ENCODE data around the gene ZNF664. TPM values are rescaled to one million over a fixed set of nuclear protein-coding genes. Genes with fewer than 3 reads are reported as not detected.

The ZNF664 gene
- total RNA-seq, 1 donor from 2014 or later: 25.1 TPM

- Histone ChIP-seq H3K9me3 (ENCODE audit: control insufficient read depth in 3 of 3, low read length in 3 of 3) (no peaks in the 10 kb centered on the region), H3K4me1 (ENCODE audit: control insufficient read depth in 3 of 3, insufficient read depth in 3 of 3, low read length in 3 of 3) (peaks cover 34 to 35% (median 34%) of the 10 kb centered on the region in 3 donors), H3K36me3 (ENCODE audit: control insufficient read depth in 3 of 3, insufficient read depth in 3 of 3, low read length in 3 of 3) (no peaks in the 10 kb centered on the region), H3K4me3 (ENCODE audit: low read length in 3 of 3) (peak overlapping the region; percentile 17 to 50 (median 43)), H3K9ac (ENCODE audit: low read depth in 1 of 3, low read length in 3 of 3) (peak overlapping the region; percentile 33 to 45 (median 34)), H3K27ac (ENCODE audit: low read depth, low read length) (peak overlapping the region; percentile 77), H3K27me3 (ENCODE audit: control insufficient read depth in 3 of 3, insufficient read depth in 3 of 3, low read length in 3 of 3) (no peaks in the 10 kb centered on the region)
Observed at GRCh38 chr12:124027753-124028554, 54.9 kb downstream of the ZNF664 start.

- Histone ChIP-seq H3K4me1 (ENCODE audit: control insufficient read depth in 3 of 3, insufficient read depth in 3 of 3, low read length in 3 of 3) (peaks cover 34 to 35% (median 34%) of the 10 kb centered on the region in 3 donors), H3K27me3 (ENCODE audit: control insufficient read depth in 3 of 3, insufficient read depth in 3 of 3, low read length in 3 of 3) (no peaks in the 10 kb centered on the region), H3K4me3 (ENCODE audit: low read length in 3 of 3) (peak overlapping the region in 2 of 3 donors; percentile 9 to 50), H3K36me3 (ENCODE audit: control insufficient read depth in 3 of 3, insufficient read depth in 3 of 3, low read length in 3 of 3) (no peaks in the 10 kb centered on the region), H3K9ac (ENCODE audit: low read depth in 1 of 3, low read length in 3 of 3) (peak overlapping the region in 1 of 3 donors; percentile 45), H3K9me3 (ENCODE audit: control insufficient read depth in 3 of 3, low read length in 3 of 3) (no peaks in the 10 kb centered on the region), H3K27ac (ENCODE audit: low read depth, low read length) (peak overlapping the region; percentile 77)
Observed at GRCh38 chr12:124028555-124028925, 55.5 kb downstream of the ZNF664 start.

- no peaks in the 10 kb centered on the region for H3K9me3 ChIP-seq (ENCODE audit: control insufficient read depth in 3 of 3, low read length in 3 of 3)
- H3K27me3 ChIP-seq (ENCODE audit: control insufficient read depth in 3 of 3, insufficient read depth in 3 of 3, low read length in 3 of 3): no peaks in the 10 kb centered on the region
- no peak overlapping the region for H3K9ac ChIP-seq (ENCODE audit: low read depth in 1 of 3, low read length in 3 of 3)
- H3K4me1 ChIP-seq (ENCODE audit: control insufficient read depth in 3 of 3, insufficient read depth in 3 of 3, low read length in 3 of 3): peaks cover 34 to 35% (median 34%) of the 10 kb centered on the region in 3 donors
- H3K4me3 ChIP-seq (ENCODE audit: low read length in 3 of 3): no peak overlapping the region
- H3K27ac ChIP-seq (ENCODE audit: low read depth, low read length): no peak overlapping the region
- no peaks in the 10 kb centered on the region for H3K36me3 ChIP-seq (ENCODE audit: control insufficient read depth in 3 of 3, insufficient read depth in 3 of 3, low read length in 3 of 3)
Observed at GRCh38 chr12:124030008-124030407, 57.0 kb downstream of the ZNF664 start.

- H3K27ac ChIP-seq (ENCODE audit: low read depth, low read length): no peak overlapping the region
Observed at GRCh38 chr12:124030510-124030909, 57.5 kb downstream of the ZNF664 start.

GRCh38 chr12:124031058-124031457 lies 58.0 kb downstream of the ZNF664 start:
- peaks cover 33 to 35% (median 34%) of the 10 kb centered on the region in 3 donors for H3K4me1 ChIP-seq (ENCODE audit: control insufficient read depth in 3 of 3, insufficient read depth in 3 of 3, low read length in 3 of 3)
- H3K9me3 ChIP-seq (ENCODE audit: control insufficient read depth in 3 of 3, low read length in 3 of 3): no peaks in the 10 kb centered on the region
- no peak overlapping the region for H3K4me3 ChIP-seq (ENCODE audit: low read length in 3 of 3)
- no peak overlapping the region for H3K9ac ChIP-seq (ENCODE audit: low read depth in 1 of 3, low read length in 3 of 3)
- no peak overlapping the region for H3K27ac ChIP-seq (ENCODE audit: low read depth, low read length)
- H3K27me3 ChIP-seq (ENCODE audit: control insufficient read depth in 3 of 3, insufficient read depth in 3 of 3, low read length in 3 of 3): no peaks in the 10 kb centered on the region
- H3K36me3 ChIP-seq (ENCODE audit: control insufficient read depth in 3 of 3, insufficient read depth in 3 of 3, low read length in 3 of 3): no peaks in the 10 kb centered on the region

More at GRCh38 chr12:124030510-124030909, 57.5 kb downstream of the ZNF664 start:
- H3K27me3 ChIP-seq (ENCODE audit: control insufficient read depth in 3 of 3, insufficient read depth in 3 of 3, low read length in 3 of 3): no peaks in the 10 kb centered on the region
- no peak overlapping the region for H3K9ac ChIP-seq (ENCODE audit: low read depth in 1 of 3, low read length in 3 of 3)
- no peaks in the 10 kb centered on the region for H3K9me3 ChIP-seq (ENCODE audit: control insufficient read depth in 3 of 3, low read length in 3 of 3)
- H3K4me3 ChIP-seq (ENCODE audit: low read length in 3 of 3): no peak overlapping the region
- H3K36me3 ChIP-seq (ENCODE audit: control insufficient read depth in 3 of 3, insufficient read depth in 3 of 3, low read length in 3 of 3): no peaks in the 10 kb centered on the region
- H3K4me1 ChIP-seq (ENCODE audit: control insufficient read depth in 3 of 3, insufficient read depth in 3 of 3, low read length in 3 of 3): peaks cover 34 to 35% (median 34%) of the 10 kb centered on the region in 3 donors

GRCh38 chr12:124032265-124032886 lies 59.4 kb downstream of the ZNF664 start:
- Histone ChIP-seq H3K9me3 (ENCODE audit: control insufficient read depth in 3 of 3, low read length in 3 of 3) (no peaks in the 10 kb centered on the region), H3K4me1 (ENCODE audit: control insufficient read depth in 3 of 3, insufficient read depth in 3 of 3, low read length in 3 of 3) (peaks cover 20 to 22% (median 22%) of the 10 kb centered on the region in 3 donors), H3K27me3 (ENCODE audit: control insufficient read depth in 3 of 3, insufficient read depth in 3 of 3, low read length in 3 of 3) (no peaks in the 10 kb centered on the region), H3K9ac (ENCODE audit: low read depth in 1 of 3, low read length in 3 of 3) (no peak overlapping the region), H3K27ac (ENCODE audit: low read depth, low read length) (no peak overlapping the region), H3K36me3 (ENCODE audit: control insufficient read depth in 3 of 3, insufficient read depth in 3 of 3, low read length in 3 of 3) (no peaks in the 10 kb centered on the region), H3K4me3 (ENCODE audit: low read length in 3 of 3) (no peak overlapping the region)

- Histone ChIP-seq H3K27me3 (ENCODE audit: control insufficient read depth in 3 of 3, insufficient read depth in 3 of 3, low read length in 3 of 3) (no peaks in the 10 kb centered on the region), H3K4me1 (ENCODE audit: control insufficient read depth in 3 of 3, insufficient read depth in 3 of 3, low read length in 3 of 3) (peaks cover 5 to 8% (median 8%) of the 10 kb centered on the region in 3 donors), H3K36me3 (ENCODE audit: control insufficient read depth in 3 of 3, insufficient read depth in 3 of 3, low read length in 3 of 3) (no peaks in the 10 kb centered on the region), H3K9ac (ENCODE audit: low read depth in 1 of 3, low read length in 3 of 3) (no peak overlapping the region), H3K27ac (ENCODE audit: low read depth, low read length) (no peak overlapping the region), H3K9me3 (ENCODE audit: control insufficient read depth in 3 of 3, low read length in 3 of 3) (no peaks in the 10 kb centered on the region), H3K4me3 (ENCODE audit: low read length in 3 of 3) (no peak overlapping the region)
Observed at GRCh38 chr12:124033859-124034258, 60.8 kb downstream of the ZNF664 start.

GRCh38 chr12:124034297-124034696 lies 61.3 kb downstream of the ZNF664 start:
- no peak overlapping the region for H3K4me3 ChIP-seq (ENCODE audit: low read length in 3 of 3)
- H3K9me3 ChIP-seq (ENCODE audit: control insufficient read depth in 3 of 3, low read length in 3 of 3): no peaks in the 10 kb centered on the region
- H3K9ac ChIP-seq (ENCODE audit: low read depth in 1 of 3, low read length in 3 of 3): no peak overlapping the region
- H3K4me1 ChIP-seq (ENCODE audit: control insufficient read depth in 3 of 3, insufficient read depth in 3 of 3, low read length in 3 of 3): peaks cover 4 to 8% (median 6%) of the 10 kb centered on the region in 3 donors
- no peaks in the 10 kb centered on the region for H3K27me3 ChIP-seq (ENCODE audit: control insufficient read depth in 3 of 3, insufficient read depth in 3 of 3, low read length in 3 of 3)
- no peaks in the 10 kb centered on the region for H3K36me3 ChIP-seq (ENCODE audit: control insufficient read depth in 3 of 3, insufficient read depth in 3 of 3, low read length in 3 of 3)
- no peak overlapping the region for H3K27ac ChIP-seq (ENCODE audit: low read depth, low read length)

GRCh38 chr12:124035163-124035562 lies 62.1 kb downstream of the ZNF664 start:
- H3K9me3 ChIP-seq (ENCODE audit: control insufficient read depth in 3 of 3, low read length in 3 of 3): no peaks in the 10 kb centered on the region
- H3K4me3 ChIP-seq (ENCODE audit: low read length in 3 of 3): no peak overlapping the region
- H3K9ac ChIP-seq (ENCODE audit: low read depth in 1 of 3, low read length in 3 of 3): no peak overlapping the region
- H3K36me3 ChIP-seq (ENCODE audit: control insufficient read depth in 3 of 3, insufficient read depth in 3 of 3, low read length in 3 of 3): no peaks in the 10 kb centered on the region
- H3K27ac ChIP-seq (ENCODE audit: low read depth, low read length): no peak overlapping the region
- no peaks in the 10 kb centered on the region for H3K27me3 ChIP-seq (ENCODE audit: control insufficient read depth in 3 of 3, insufficient read depth in 3 of 3, low read length in 3 of 3)
- H3K4me1 ChIP-seq (ENCODE audit: control insufficient read depth in 3 of 3, insufficient read depth in 3 of 3, low read length in 3 of 3): peaks cover 0 to 4% (median 3%) of the 10 kb centered on the region in 3 donors

- H3K27ac ChIP-seq (ENCODE audit: low read depth, low read length): no peak overlapping the region
- no peak overlapping the region for H3K9ac ChIP-seq (ENCODE audit: low read depth in 1 of 3, low read length in 3 of 3)
- H3K4me1 ChIP-seq (ENCODE audit: control insufficient read depth in 3 of 3, insufficient read depth in 3 of 3, low read length in 3 of 3): no peaks in the 10 kb centered on the region
- H3K4me3 ChIP-seq (ENCODE audit: low read length in 3 of 3): no peak overlapping the region
- no peaks in the 10 kb centered on the region for H3K9me3 ChIP-seq (ENCODE audit: control insufficient read depth in 3 of 3, low read length in 3 of 3)
- no peaks in the 10 kb centered on the region for H3K36me3 ChIP-seq (ENCODE audit: control insufficient read depth in 3 of 3, insufficient read depth in 3 of 3, low read length in 3 of 3)
- H3K27me3 ChIP-seq (ENCODE audit: control insufficient read depth in 3 of 3, insufficient read depth in 3 of 3, low read length in 3 of 3): no peaks in the 10 kb centered on the region
Observed at GRCh38 chr12:124036171-124036598, 63.2 kb downstream of the ZNF664 start.
